HepG2 (cell line): Measurements from ENCODE around the gene ZNF540. TPM values are rescaled to one million over a fixed set of nuclear protein-coding genes. Genes with fewer than 3 reads are reported as not detected.

ENCODE experiments used
- ETV5 ChIP-seq: IDR thresholded peaks from 2 replicates; pipeline ENCODE4 v1.6.1; 2018; ENCODE audit warnings: missing biosample characterization, missing genetic modification reagents, inconsistent platforms, borderline replicate concordance
- FOXK2 ChIP-seq: fragments of 450-650 bp; IDR thresholded peaks from 2 replicates; pipeline ENCODE4 v1.6.1; 2016
- GTF3A ChIP-seq: sonication (generic); formaldehyde crosslinking; conservative IDR thresholded peaks from 2 replicates; pipeline ENCODE4 v1.4.0; 2020; ENCODE audit warnings: mild to moderate bottlenecking, missing genetic modification reagents
- HOXA3 ChIP-seq: sonication (generic); formaldehyde crosslinking; IDR thresholded peaks from 2 replicates; pipeline ENCODE4 v1.5.0; 2020; ENCODE audit warnings: missing genetic modification reagents
- MXI1 ChIP-seq: IDR thresholded peaks from 3 replicates; pipeline ENCODE4 v1.6.1; 2012; ENCODE audit warnings: low read depth, low read length, inconsistent platforms, borderline replicate concordance
- POLR2AphosphoS2 ChIP-seq: IDR thresholded peaks from 2 replicates; pipeline ENCODE4 v1.6.1; 2011; ENCODE audit warnings: low read depth, low read length, improper control_type of control experiment
- RFXANK ChIP-seq: IDR thresholded peaks from 2 replicates; pipeline ENCODE4 v1.6.1; 2016
- SMAD9 ChIP-seq: sonication (generic); formaldehyde crosslinking; IDR thresholded peaks from 2 replicates; pipeline ENCODE4 v1.5.1; 2020; ENCODE audit warnings: mild to moderate bottlenecking, missing genetic modification reagents
- TMF1 ChIP-seq: sonication (generic); formaldehyde crosslinking; IDR thresholded peaks from 2 replicates; pipeline ENCODE4 v1.8.1; 2022; ENCODE audit warnings: low read depth, missing genetic modification reagents
- TOPORS ChIP-seq: sonication (generic); formaldehyde crosslinking; IDR thresholded peaks from 2 replicates; pipeline ENCODE4 v1.8.0; 2023; ENCODE audit warnings: mild to moderate bottlenecking, missing genetic modification reagents
- XRCC5 ChIP-seq: fragments of 200-400 bp; formaldehyde crosslinking; optimal IDR thresholded peaks from 2 replicates; pipeline ENCODE3; 2017; ENCODE audit warnings: mild to moderate bottlenecking, low read length
- ZKSCAN8 ChIP-seq: IDR thresholded peaks from 2 replicates; pipeline ENCODE4 v1.6.1; 2016; ENCODE audit warnings: borderline replicate concordance, missing genetic modification reagents, missing compliant biosample characterization
- ZNF138 ChIP-seq: sonication (generic); formaldehyde crosslinking; IDR thresholded peaks from 2 replicates; pipeline ENCODE4 v1.5.0; 2020; ENCODE audit warnings: mild to moderate bottlenecking, low read depth, missing genetic modification reagents
- ZNF180 ChIP-seq: sonication (generic); formaldehyde crosslinking; IDR thresholded peaks from 2 replicates; pipeline ENCODE4 v1.4.0; 2020; ENCODE audit warnings: low read depth, missing genetic modification reagents, borderline replicate concordance
- ZNF329 ChIP-seq: sonication (generic); formaldehyde crosslinking; IDR thresholded peaks from 2 replicates; pipeline ENCODE4 v1.9.0; 2021; ENCODE audit warnings: low read depth, mild to moderate bottlenecking, missing genetic modification reagents
- ZNF496 ChIP-seq: sonication (generic); formaldehyde crosslinking; IDR thresholded peaks from 2 replicates; pipeline ENCODE4 v1.8.1; 2023; ENCODE audit warnings: mild to moderate bottlenecking, moderate library complexity, missing genetic modification reagents; ENCODE audit not compliant: insufficient replicate concordance
- ZNF547 ChIP-seq: sonication (generic); formaldehyde crosslinking; IDR thresholded peaks from 2 replicates; pipeline ENCODE4 v1.5.1; 2020; ENCODE audit warnings: mild to moderate bottlenecking, missing genetic modification reagents
- ZNF670 ChIP-seq: sonication (generic); formaldehyde crosslinking; IDR thresholded peaks from 2 replicates; pipeline ENCODE4 v1.8.0; 2022; ENCODE audit warnings: mild to moderate bottlenecking, missing genetic modification reagents, borderline replicate concordance
- ZNF792 ChIP-seq: IDR thresholded peaks from 2 replicates; pipeline ENCODE4 v1.6.1; 2016
- ZNF883 ChIP-seq: sonication (generic); formaldehyde crosslinking; IDR thresholded peaks from 2 replicates; pipeline ENCODE4 v1.5.1; 2020; ENCODE audit warnings: mild to moderate bottlenecking, missing genetic modification reagents; ENCODE audit errors: not compliant biosample characterization
- polyA plus RNA-seq, 8 experiments: library from polyadenylated mRNA; depleted of rRNA in 3 of 8; stranded (reverse) in 7 of 8; unstranded in 1 of 8; fragments of >200 nt; fragmentation: Illumina TruSeq in 4 of 8; extraction: Trizol in 4 of 8; gene quantifications; 2 replicates each; pipeline versions ENCODE4 v1.2.1 to v1.2.3, GENCODE V29; 2011 to 2016; ENCODE audit warnings: low read depth in 4 of 8, missing spikeins in 1 of 8, mixed read lengths in 1 of 8; ENCODE audit not compliant: insufficient read depth in 1 of 8
- total RNA-seq, 5 experiments: library from RNA; depleted of rRNA; stranded (reverse); fragments of >200 nt; fragmentation: Illumina TruSeq; extraction: Trizol; gene quantifications; 2 replicates each; pipeline ENCODE4 v1.2.3, GENCODE V29; 2016; ENCODE audit warnings: low read depth in 1 of 5
- TF ChIP-seq, protein P1 (sequence below): sonication (generic); formaldehyde crosslinking; IDR thresholded peaks from 2 replicates; pipeline ENCODE4 v1.5.0; 2020; ENCODE audit warnings: mild to moderate bottlenecking, missing genetic modification reagents
- TF ChIP-seq, protein P2 (sequence below): sonication (generic); formaldehyde crosslinking; IDR thresholded peaks from 2 replicates; pipeline ENCODE4 v1.4.0; 2020; ENCODE audit warnings: missing genetic modification reagents, mild to moderate bottlenecking, borderline replicate concordance
- TF ChIP-seq, protein P3 (sequence below): sonication (generic); formaldehyde crosslinking; IDR thresholded peaks from 2 replicates; pipeline ENCODE4 v1.5.1; 2020; ENCODE audit warnings: missing genetic modification reagents, mild to moderate bottlenecking, borderline replicate concordance
- TF ChIP-seq, protein P4 (sequence below): sonication (generic); formaldehyde crosslinking; IDR thresholded peaks from 2 replicates; pipeline ENCODE4 v1.8.0; 2022; ENCODE audit warnings: mild to moderate bottlenecking, missing genetic modification reagents, moderate library complexity

The ZNF540 gene
- total and polyA plus RNA-seq, 2 of the 13 experiments (the other 11 are each of a cell fraction or from before 2014, with no cell fraction given): 0.21 to 0.40 TPM

DNA sequence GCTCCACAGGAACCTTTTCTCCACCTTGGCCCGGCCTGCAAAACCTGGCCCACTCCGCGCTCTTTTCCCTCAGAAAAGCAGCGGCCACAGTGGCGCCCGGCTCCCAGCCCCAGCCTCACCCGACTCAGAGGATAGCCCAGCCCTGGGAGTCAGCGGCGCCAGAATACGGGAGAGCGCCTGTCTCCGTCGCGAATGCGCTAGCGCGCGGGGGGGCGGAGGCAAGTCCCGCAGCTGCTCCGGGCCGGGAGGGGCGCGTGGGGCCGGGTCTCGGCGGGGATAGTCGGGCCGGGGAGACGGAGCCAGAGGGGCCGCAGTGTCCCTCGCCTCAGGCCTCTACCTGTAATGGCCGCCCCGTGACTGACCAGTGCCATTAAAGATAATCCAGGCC is 60.6 kb downstream of the ZNF540 start, which contains the start of gene ZFP30 (continued):
- TF ChIP-seq ZNF883 (CRISPR knock-in tag): peak; percentile 81
- no peak for TF ChIP-seq SMAD9 (CRISPR knock-in tag)
- peak; percentile 74 for TF ChIP-seq ZNF792
- TF ChIP-seq, protein P1, sequence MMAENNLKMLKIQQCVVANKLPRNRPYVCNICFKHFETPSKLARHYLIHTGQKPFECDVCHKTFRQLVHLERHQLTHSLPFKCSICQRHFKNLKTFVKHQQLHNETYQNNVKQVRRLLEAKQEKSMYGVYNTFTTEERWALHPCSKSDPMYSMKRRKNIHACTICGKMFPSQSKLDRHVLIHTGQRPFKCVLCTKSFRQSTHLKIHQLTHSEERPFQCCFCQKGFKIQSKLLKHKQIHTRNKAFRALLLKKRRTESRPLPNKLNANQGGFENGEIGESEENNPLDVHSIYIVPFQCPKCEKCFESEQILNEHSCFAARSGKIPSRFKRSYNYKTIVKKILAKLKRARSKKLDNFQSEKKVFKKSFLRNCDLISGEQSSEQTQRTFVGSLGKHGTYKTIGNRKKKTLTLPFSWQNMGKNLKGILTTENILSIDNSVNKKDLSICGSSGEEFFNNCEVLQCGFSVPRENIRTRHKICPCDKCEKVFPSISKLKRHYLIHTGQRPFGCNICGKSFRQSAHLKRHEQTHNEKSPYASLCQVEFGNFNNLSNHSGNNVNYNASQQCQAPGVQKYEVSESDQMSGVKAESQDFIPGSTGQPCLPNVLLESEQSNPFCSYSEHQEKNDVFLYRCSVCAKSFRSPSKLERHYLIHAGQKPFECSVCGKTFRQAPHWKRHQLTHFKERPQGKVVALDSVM: no peak; the same call in 1 of the 2 replicates
- TF ChIP-seq ZKSCAN8 (CRISPR knock-in tag): no peak
- TF ChIP-seq, protein P2, sequence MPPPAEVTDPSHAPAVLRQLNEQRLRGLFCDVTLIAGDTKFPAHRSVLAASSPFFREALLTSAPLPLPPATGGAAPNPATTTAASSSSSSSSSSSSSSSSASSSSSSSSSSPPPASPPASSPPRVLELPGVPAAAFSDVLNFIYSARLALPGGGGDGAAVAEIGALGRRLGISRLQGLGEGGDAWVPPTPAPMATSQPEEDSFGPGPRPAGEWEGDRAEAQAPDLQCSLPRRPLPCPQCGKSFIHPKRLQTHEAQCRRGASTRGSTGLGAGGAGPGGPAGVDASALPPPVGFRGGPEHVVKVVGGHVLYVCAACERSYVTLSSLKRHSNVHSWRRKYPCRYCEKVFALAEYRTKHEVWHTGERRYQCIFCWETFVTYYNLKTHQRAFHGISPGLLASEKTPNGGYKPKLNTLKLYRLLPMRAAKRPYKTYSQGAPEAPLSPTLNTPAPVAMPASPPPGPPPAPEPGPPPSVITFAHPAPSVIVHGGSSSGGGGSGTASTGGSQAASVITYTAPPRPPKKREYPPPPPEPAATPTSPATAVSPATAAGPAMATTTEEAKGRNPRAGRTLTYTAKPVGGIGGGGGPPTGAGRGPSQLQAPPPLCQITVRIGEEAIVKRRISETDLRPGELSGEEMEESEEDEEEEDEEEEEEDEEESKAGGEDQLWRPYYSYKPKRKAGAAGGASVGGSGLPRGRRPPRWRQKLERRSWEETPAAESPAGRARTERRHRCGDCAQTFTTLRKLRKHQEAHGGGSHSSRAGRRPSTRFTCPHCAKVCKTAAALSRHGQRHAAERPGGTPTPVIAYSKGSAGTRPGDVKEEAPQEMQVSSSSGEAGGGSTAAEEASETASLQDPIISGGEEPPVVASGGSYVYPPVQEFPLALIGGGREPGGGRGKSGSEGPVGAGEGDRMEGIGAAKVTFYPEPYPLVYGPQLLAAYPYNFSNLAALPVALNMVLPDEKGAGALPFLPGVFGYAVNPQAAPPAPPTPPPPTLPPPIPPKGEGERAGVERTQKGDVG (CRISPR knock-in tag): peak; percentile 10; the same call in 1 of the 2 replicates
- TF ChIP-seq ZNF180: no peak
- TF ChIP-seq, protein P3, sequence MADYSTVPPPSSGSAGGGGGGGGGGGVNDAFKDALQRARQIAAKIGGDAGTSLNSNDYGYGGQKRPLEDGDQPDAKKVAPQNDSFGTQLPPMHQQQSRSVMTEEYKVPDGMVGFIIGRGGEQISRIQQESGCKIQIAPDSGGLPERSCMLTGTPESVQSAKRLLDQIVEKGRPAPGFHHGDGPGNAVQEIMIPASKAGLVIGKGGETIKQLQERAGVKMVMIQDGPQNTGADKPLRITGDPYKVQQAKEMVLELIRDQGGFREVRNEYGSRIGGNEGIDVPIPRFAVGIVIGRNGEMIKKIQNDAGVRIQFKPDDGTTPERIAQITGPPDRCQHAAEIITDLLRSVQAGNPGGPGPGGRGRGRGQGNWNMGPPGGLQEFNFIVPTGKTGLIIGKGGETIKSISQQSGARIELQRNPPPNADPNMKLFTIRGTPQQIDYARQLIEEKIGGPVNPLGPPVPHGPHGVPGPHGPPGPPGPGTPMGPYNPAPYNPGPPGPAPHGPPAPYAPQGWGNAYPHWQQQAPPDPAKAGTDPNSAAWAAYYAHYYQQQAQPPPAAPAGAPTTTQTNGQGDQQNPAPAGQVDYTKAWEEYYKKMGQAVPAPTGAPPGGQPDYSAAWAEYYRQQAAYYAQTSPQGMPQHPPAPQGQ (CRISPR knock-in tag): no peak
- TF ChIP-seq TOPORS (CRISPR knock-in tag): no peak; the same call in 1 of the 2 replicates
- peak; percentile 38; the same call in 1 of the 2 replicates for TF ChIP-seq TMF1 (CRISPR knock-in tag)
- TF ChIP-seq ZNF329 (CRISPR knock-in tag): no peak
- no peak for TF ChIP-seq ZNF496 (CRISPR knock-in tag)
- no peak for TF ChIP-seq POLR2AphosphoS2
- no peak for TF ChIP-seq FOXK2
- 0 out of 2 replicates have a peak, but pooled peaks have one; percentile 57 for TF ChIP-seq ZNF138
- TF ChIP-seq, protein P4, sequence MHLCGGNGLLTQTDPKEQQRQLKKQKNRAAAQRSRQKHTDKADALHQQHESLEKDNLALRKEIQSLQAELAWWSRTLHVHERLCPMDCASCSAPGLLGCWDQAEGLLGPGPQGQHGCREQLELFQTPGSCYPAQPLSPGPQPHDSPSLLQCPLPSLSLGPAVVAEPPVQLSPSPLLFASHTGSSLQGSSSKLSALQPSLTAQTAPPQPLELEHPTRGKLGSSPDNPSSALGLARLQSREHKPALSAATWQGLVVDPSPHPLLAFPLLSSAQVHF (CRISPR knock-in tag): peak; percentile 22; the same call in 1 of the 2 replicates
- no peak for TF ChIP-seq HOXA3 (CRISPR knock-in tag)
- no peak for TF ChIP-seq XRCC5
- TF ChIP-seq ZNF670 (CRISPR knock-in tag): 0 out of 2 replicates have a peak, but pooled peaks have one; percentile 10
- peak; percentile 48; the same call in 1 of the 3 replicates for TF ChIP-seq MXI1
- 0 out of 2 replicates have a peak, but pooled peaks have one; percentile 4 for TF ChIP-seq ETV5
- no peak for TF ChIP-seq GTF3A (CRISPR knock-in tag)
- no peak for TF ChIP-seq RFXANK (CRISPR knock-in tag)
- TF ChIP-seq ZNF547 (CRISPR knock-in tag): no peak
